OCI-LY3 (cell line): Measurements from ENCODE around the gene LACRT.

Experiments used
- H2AFZ ChIP-seq: fragments of 200-600, 300-600 bp; shearing (Covaris generic); 2 replicates; pipeline ENCODE4 v1.6.0; 2014; ENCODE audit warnings: antibody characterized with exemption, low read depth, low read length
- H3K27ac ChIP-seq: fragments of 200-600, 300-600 bp; sonication (generic); 2 replicates; pipeline ENCODE4 v1.5.1; 2014; ENCODE audit warnings: mild to moderate bottlenecking, low read length, moderate library complexity, mixed read lengths
- H3K27me3 ChIP-seq: fragments of 200-600, 300-600 bp; sonication (generic); 2 replicates; pipeline ENCODE4 v1.6.1; 2014; ENCODE audit warnings: low read depth, low read length, mixed read lengths
- H3K36me3 ChIP-seq: fragments of 200-600, 300-600 bp; sonication (generic); replicated peaks from 2 replicates; pipeline ENCODE3; 2014; ENCODE audit warnings: low read depth, low read length, mixed read lengths
- H3K4me1 ChIP-seq: fragments of 300-600, 200-600 bp; sonication (generic); 2 replicates; pipeline ENCODE4 v1.6.1; 2014; ENCODE audit warnings: low read length, mixed read lengths
- H3K4me2 ChIP-seq: fragments of 200-600, 300-600 bp; sonication (generic); 2 replicates; pipeline ENCODE4 v1.6.1; 2014; ENCODE audit warnings: low read length, mixed read lengths
- H3K4me3 ChIP-seq: fragments of 300-600, 200-600 bp; sonication (generic); 2 replicates; pipeline ENCODE4 v1.5.1; 2014; ENCODE audit warnings: antibody characterized with exemption, mild to moderate bottlenecking, low read length, moderate library complexity
- H3K79me2 ChIP-seq: fragments of 300-600, 200-600 bp; shearing (Covaris generic); 2 replicates; pipeline ENCODE4 v1.6.1; 2014; ENCODE audit warnings: mild to moderate bottlenecking, low read length, mixed read lengths
- H3K9ac ChIP-seq: fragments of 300-600, 200-600 bp; shearing (Covaris generic); 2 replicates; pipeline ENCODE4 v1.6.0; 2014; ENCODE audit warnings: mild to moderate bottlenecking, low read length, moderate library complexity
- H3K9me3 ChIP-seq: fragments of 200-600, 300-600 bp; shearing (Covaris generic); 2 replicates; pipeline ENCODE4 v1.6.1; 2014; ENCODE audit warnings: low read length, mixed read lengths; ENCODE audit not compliant: insufficient read depth
- H4K20me1 ChIP-seq: fragments of 200-600, 300-600 bp; sonication (generic); 2 replicates; pipeline ENCODE4 v1.6.1; 2016; ENCODE audit warnings: low read length, mixed read lengths; ENCODE audit not compliant: insufficient read depth
- CTCF ChIP-seq: fragments of 200-600, 300-600 bp; sonication (generic); IDR thresholded peaks from 2 replicates; pipeline ENCODE4 v1.5.1; 2014; ENCODE audit warnings: antibody characterized with exemption, low read length, low read depth
- EZH2phosphoT487 ChIP-seq: fragments of 200-600 bp; shearing (Covaris generic); IDR thresholded peaks from 2 replicates; pipeline ENCODE4 v1.6.1; 2018; ENCODE audit warnings: antibody characterized with exemption, mixed run types, low read depth

Gene LACRT

GRCh38 chr12:54585243-54585642 is 49.5 kb downstream of the LACRT start:
- Histone ChIP-seq H3K4me3 (no peak overlapping the region), H3K9me3 (no peaks in the 10 kb centered on the region), H3K36me3 (no peaks in the 10 kb centered on the region), H3K4me1 (no peaks in the 10 kb centered on the region), H3K4me2 (no peak overlapping the region), H4K20me1 (no peaks in the 10 kb centered on the region), H3K9ac (no peak overlapping the region), H3K79me2 (no peaks in the 10 kb centered on the region), H2AFZ (no peak overlapping the region), H3K27ac (no peak overlapping the region), H3K27me3 (peaks cover 10% of the 10 kb centered on the region; the same call in 1 of the 2 replicates)
- no peak for TF ChIP-seq EZH2phosphoT487
- no peak for TF ChIP-seq CTCF

GRCh38 chr12:54584128-54584527 is 50.6 kb downstream of the LACRT start:
- H3K27ac ChIP-seq = no peak overlapping the region
- H3K4me2 ChIP-seq = no peak overlapping the region
- no peak overlapping the region for H2AFZ ChIP-seq
- peaks cover 10% of the 10 kb centered on the region; the same call in 1 of the 2 replicates for H3K27me3 ChIP-seq
- no peaks in the 10 kb centered on the region for H3K79me2 ChIP-seq
- no peak for TF ChIP-seq EZH2phosphoT487
- TF ChIP-seq CTCF = no peak
- H3K4me3 ChIP-seq = no peak overlapping the region
- no peak overlapping the region for H3K9ac ChIP-seq
- H4K20me1 ChIP-seq = no peaks in the 10 kb centered on the region
- H3K4me1 ChIP-seq = peaks cover 4% of the 10 kb centered on the region
- no peaks in the 10 kb centered on the region for H3K9me3 ChIP-seq
- H3K36me3 ChIP-seq = no peaks in the 10 kb centered on the region

- Histone ChIP-seq H3K27ac (no peak overlapping the region), H3K9me3 (no peaks in the 10 kb centered on the region), H4K20me1 (no peaks in the 10 kb centered on the region), H3K4me1 (peaks cover 4% of the 10 kb centered on the region), H3K4me2 (no peak overlapping the region), H3K79me2 (no peaks in the 10 kb centered on the region), H3K36me3 (no peaks in the 10 kb centered on the region), H3K27me3 (peaks cover 10% of the 10 kb centered on the region; the same call in 1 of the 2 replicates), H3K4me3 (no peak overlapping the region), H2AFZ (no peak overlapping the region), H3K9ac (no peak overlapping the region)
- no peak for TF ChIP-seq CTCF
- no peak for TF ChIP-seq EZH2phosphoT487
Measured at GRCh38 chr12:54583726-54584125, 51.0 kb downstream of the LACRT start.

- Histone ChIP-seq H3K9me3 (no peaks in the 10 kb centered on the region), H3K4me2 (no peak overlapping the region), H3K4me1 (peaks cover 4% of the 10 kb centered on the region), H2AFZ (no peak overlapping the region), H3K36me3 (peaks cover 4% of the 10 kb centered on the region), H3K9ac (no peak overlapping the region), H3K27me3 (peaks cover 10% of the 10 kb centered on the region; the same call in 1 of the 2 replicates), H3K27ac (no peak overlapping the region), H3K79me2 (no peaks in the 10 kb centered on the region), H3K4me3 (no peak overlapping the region), H4K20me1 (no peaks in the 10 kb centered on the region)
- TF ChIP-seq CTCF (no peak), EZH2phosphoT487 (no peak)
Measured at GRCh38 chr12:54581412-54581811, 53.3 kb downstream of the LACRT start.
